Keratinocyte (primary cell): ENCODE measurements around the gene MAPRE2.

Experiments used
- EZH2 ChIP-seq: IDR thresholded peaks from one replicate; pipeline ENCODE4 v1.6.1; 2012; ENCODE audit warnings: inconsistent platforms, mild to moderate bottlenecking, low read length, moderate library complexity
- TF ChIP-seq, protein P1 (sequence below), 3 experiments: IDR thresholded peaks in 1 of 3; conservative IDR thresholded peaks in 1 of 3; optimal IDR thresholded peaks in 1 of 3; 2 replicates in 2 of 3; 3 replicates in 1 of 3; pipeline versions ENCODE3 to v1.5.1; 2011; ENCODE audit warnings: low read length in 3 of 3, mild to moderate bottlenecking in 3 of 3, moderate library complexity in 2 of 3, control low read depth in 1 of 3, inconsistent platforms in 1 of 3; ENCODE audit not compliant: insufficient read depth in 2 of 3; ENCODE audit errors: extremely low read depth in 1 of 3

DNA sequence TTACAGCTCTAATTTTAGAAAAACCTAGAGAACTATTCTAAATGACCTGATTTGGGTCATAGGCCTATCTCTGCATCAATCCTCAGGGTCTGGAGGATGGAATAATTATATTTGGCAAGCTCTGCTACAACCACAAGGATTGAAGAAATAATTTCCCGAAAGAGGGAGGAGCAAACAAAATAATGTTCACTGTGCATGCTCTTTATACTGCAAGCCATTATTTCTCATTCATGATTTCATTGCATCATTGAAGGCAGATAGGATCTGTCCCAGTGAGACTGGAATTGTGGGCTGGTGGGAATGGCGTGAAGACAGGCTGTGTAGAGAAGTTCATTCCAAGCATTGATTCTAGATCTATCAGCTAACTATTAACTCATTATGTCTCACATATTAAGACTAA lies 12.7 kb upstream of the MAPRE2 start:
- TF ChIP-seq, protein P1, sequence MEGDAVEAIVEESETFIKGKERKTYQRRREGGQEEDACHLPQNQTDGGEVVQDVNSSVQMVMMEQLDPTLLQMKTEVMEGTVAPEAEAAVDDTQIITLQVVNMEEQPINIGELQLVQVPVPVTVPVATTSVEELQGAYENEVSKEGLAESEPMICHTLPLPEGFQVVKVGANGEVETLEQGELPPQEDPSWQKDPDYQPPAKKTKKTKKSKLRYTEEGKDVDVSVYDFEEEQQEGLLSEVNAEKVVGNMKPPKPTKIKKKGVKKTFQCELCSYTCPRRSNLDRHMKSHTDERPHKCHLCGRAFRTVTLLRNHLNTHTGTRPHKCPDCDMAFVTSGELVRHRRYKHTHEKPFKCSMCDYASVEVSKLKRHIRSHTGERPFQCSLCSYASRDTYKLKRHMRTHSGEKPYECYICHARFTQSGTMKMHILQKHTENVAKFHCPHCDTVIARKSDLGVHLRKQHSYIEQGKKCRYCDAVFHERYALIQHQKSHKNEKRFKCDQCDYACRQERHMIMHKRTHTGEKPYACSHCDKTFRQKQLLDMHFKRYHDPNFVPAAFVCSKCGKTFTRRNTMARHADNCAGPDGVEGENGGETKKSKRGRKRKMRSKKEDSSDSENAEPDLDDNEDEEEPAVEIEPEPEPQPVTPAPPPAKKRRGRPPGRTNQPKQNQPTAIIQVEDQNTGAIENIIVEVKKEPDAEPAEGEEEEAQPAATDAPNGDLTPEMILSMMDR (optimal IDR thresholded peaks at IDR 0.05 in 1 of 3, IDR thresholded peaks at IDR 0.05 in 1 of 3, conservative IDR thresholded peaks at IDR 0.05 in 1 of 3; ENCODE audit: extremely low read depth in 1 of 3, insufficient read depth in 2 of 3, low read length in 3 of 3) = no peak
- no peak for TF ChIP-seq EZH2
